Upper lobe of left lung (tissue), 6 donors: ENCODE measurements around the gene JAK3. TPM values are rescaled to one million over a fixed set of nuclear protein-coding genes. Genes with fewer than 3 reads are reported as not detected.

ENCODE experiments used
- ATAC-seq, 2 donors: fragments of 200-7000 bp; cut with Tn5 transposase; one replicate each; pipeline ENCODE4 v1.9.1; 2022; ENCODE audit warnings: mild to moderate bottlenecking in 2 of 2, moderate library complexity in 2 of 2; ENCODE audit not compliant: low FRiP score in 2 of 2
- DNase-seq, 2 donors: peaks; one replicate each; pipeline ENCODE4 v3.0.0-alpha.2; 2019 to 2020
- H3K27ac ChIP-seq, 4 donors: fragments of 200-600 bp; sonication (generic); one replicate each; pipeline ENCODE4 v1.5.1; 2016 to 2019
- H3K27me3 ChIP-seq, 4 donors: fragments of 200-600 bp; sonication (generic); one replicate each; pipeline ENCODE4 v1.5.1; 2017 to 2019
- H3K36me3 ChIP-seq, 4 donors: fragments of 200-600 bp; sonication (generic); one replicate each; pipeline ENCODE4 v1.5.1; 2016 to 2019
- H3K4me1 ChIP-seq, 4 donors: fragments of 200-600 bp; sonication (generic); one replicate each; pipeline ENCODE4 v1.5.1; 2018 to 2019
- H3K4me3 ChIP-seq, 4 donors: fragments of 200-600 bp; sonication (generic); one replicate each; pipeline ENCODE4 v1.5.1; 2017 to 2019; ENCODE audit warnings: mild to moderate bottlenecking in 2 of 4, moderate library complexity in 1 of 4
- H3K9me3 ChIP-seq, 4 donors: fragments of 200-600 bp; sonication (generic); one replicate each; pipeline ENCODE4 v1.5.1; 2018 to 2019
- EP300 ChIP-seq, 4 donors: sonication (generic); formaldehyde crosslinking; IDR thresholded peaks; one replicate each; pipeline ENCODE4 v1.5.1; 2017; ENCODE audit warnings: antibody characterized with exemption in 4 of 4, control low read depth in 2 of 4
- POLR2A ChIP-seq, 4 donors: fragments of 450-650 bp; IDR thresholded peaks; one replicate each; pipeline ENCODE4 v1.5.1; 2016 to 2017; ENCODE audit warnings: antibody characterized with exemption in 4 of 4, mild to moderate bottlenecking in 2 of 4
- POLR2AphosphoS5 ChIP-seq, 2 donors: sonication (generic); formaldehyde crosslinking; IDR thresholded peaks; one replicate each; pipeline ENCODE4 v1.5.1; 2017; ENCODE audit warnings: antibody characterized with exemption in 2 of 2
- WGBS, 2 donors: methylation state at CpG; one replicate each; pipeline ENCODE4 v1.1.5; 2017 to 2018; 5-methylcytosine and 5-hydroxymethylcytosine counted together
- total RNA-seq, 6 donors: library from RNA; depleted of rRNA in 4 of 6; stranded (reverse); fragments of >200 nt in 4 of 6; gene quantifications; one replicate each; pipeline versions ENCODE4 v1.1.0 to v1.2.1, GENCODE V29; 2016 to 2021
- TF ChIP-seq, protein P1 (sequence below), 6 experiments: fragments of 450-650 bp in 4 of 6; fragments of 200-600 bp in 2 of 6; sonication (generic) in 2 of 6; IDR thresholded peaks; one replicate each; pipeline ENCODE4 v1.5.1; 2016 to 2019; ENCODE audit warnings: antibody characterized with exemption in 6 of 6
- donor health status: DM: no; HTN: no; CAD: no; lungs with moderate emphysema.
- donor health status: DM: no; HTN: yes; CAD: no; lungs with severe emphysema.

JAK3 gene
- total RNA-seq, 6 donors from 2014 or later, result 11.0 to 25.1 (median 12.8) TPM

DNA sequence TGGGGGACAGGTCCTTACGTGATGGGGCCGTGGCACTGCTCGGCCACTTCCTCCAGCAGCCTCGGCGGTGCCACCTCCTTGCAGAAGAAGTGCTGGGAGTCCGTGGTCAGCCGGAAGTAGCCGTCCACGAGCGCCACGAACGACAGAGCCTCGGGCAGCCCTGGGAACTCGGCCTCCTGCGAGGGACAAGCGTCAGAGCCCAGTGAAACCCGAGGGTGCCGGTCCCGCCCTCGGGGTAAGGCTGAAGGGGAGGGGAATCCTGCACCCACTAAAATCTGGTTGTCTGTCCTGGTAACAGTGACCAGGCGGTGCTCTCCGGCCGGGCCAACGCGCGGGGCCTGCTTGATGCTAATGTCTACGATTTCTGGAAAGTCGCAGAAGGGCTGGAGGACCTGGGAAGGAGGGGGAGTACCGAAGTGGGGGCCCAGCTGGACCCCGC, 6.4 kb downstream of the JAK3 start:
- H3K27ac ChIP-seq, result peak overlapping the region in 1 of 4 donors; percentile 6

DNA sequence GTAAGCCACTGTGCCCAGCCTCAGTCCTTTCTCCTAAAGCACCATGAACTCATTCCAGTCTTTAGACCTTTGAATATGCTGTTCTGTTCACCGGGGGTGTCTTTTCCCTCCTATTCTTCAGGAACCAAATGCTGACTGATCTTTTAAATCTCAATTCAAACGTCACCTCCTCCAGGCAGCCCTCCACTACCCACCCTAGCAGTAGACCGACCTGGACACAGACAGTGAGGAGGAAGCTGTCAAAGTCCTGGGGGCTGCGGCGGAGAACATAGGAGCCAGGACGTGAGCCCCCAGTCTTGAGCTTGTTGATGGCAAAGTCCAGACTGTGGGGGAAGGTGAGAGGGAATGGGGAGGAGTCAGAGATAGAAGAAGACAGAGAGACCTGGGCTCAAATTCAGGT, 7.8 kb downstream of the JAK3 start:
- H3K4me1 ChIP-seq, result peaks cover 0 to 24% (median 10%) of the 10 kb centered on the region in 4 donors
- H3K36me3 ChIP-seq, result peaks cover 0 to 82% (median 27%) of the 10 kb centered on the region in 4 donors
- ATAC-seq, result no peak
- no peak for DNase-seq
- H3K27me3 ChIP-seq, result no peaks in the 10 kb centered on the region
- H3K9me3 ChIP-seq, result no peaks in the 10 kb centered on the region
- no peak overlapping the region for H3K4me3 ChIP-seq
- TF ChIP-seq, protein P1, sequence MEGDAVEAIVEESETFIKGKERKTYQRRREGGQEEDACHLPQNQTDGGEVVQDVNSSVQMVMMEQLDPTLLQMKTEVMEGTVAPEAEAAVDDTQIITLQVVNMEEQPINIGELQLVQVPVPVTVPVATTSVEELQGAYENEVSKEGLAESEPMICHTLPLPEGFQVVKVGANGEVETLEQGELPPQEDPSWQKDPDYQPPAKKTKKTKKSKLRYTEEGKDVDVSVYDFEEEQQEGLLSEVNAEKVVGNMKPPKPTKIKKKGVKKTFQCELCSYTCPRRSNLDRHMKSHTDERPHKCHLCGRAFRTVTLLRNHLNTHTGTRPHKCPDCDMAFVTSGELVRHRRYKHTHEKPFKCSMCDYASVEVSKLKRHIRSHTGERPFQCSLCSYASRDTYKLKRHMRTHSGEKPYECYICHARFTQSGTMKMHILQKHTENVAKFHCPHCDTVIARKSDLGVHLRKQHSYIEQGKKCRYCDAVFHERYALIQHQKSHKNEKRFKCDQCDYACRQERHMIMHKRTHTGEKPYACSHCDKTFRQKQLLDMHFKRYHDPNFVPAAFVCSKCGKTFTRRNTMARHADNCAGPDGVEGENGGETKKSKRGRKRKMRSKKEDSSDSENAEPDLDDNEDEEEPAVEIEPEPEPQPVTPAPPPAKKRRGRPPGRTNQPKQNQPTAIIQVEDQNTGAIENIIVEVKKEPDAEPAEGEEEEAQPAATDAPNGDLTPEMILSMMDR (IDR thresholded peaks at IDR 0.05), result no peak
- TF ChIP-seq POLR2AphosphoS5 (IDR thresholded peaks at IDR 0.05), result no peak
- TF ChIP-seq EP300 (IDR thresholded peaks at IDR 0.05), result no peak
- TF ChIP-seq POLR2A (IDR thresholded peaks at IDR 0.05), result no peak
- H3K27ac ChIP-seq, result no peak overlapping the region
- 88 to 92% methylated on average over 6 of the region's 6 CpGs for WGBS, 2 donors

More for the DNA sequence above, 6.4 kb downstream of the JAK3 start:
- DNase-seq (peak in 1 of 2 donors; percentile 86), ATAC-seq (no peak)
- 61 to 76% methylated on average over 5 to 30 of the region's 30 CpGs for WGBS, 2 donors
- no peak for TF ChIP-seq POLR2A (IDR thresholded peaks at IDR 0.05)
- TF ChIP-seq EP300 (IDR thresholded peaks at IDR 0.05), result no peak
- TF ChIP-seq POLR2AphosphoS5 (IDR thresholded peaks at IDR 0.05), result no peak
- TF ChIP-seq, protein P1 (IDR thresholded peaks at IDR 0.05), result no peak
- Histone ChIP-seq H3K36me3 (peaks cover 0 to 70% (median 24%) of the 10 kb centered on the region in 4 donors), H3K4me3 (peak overlapping the region in 3 of 4 donors; percentile 4 to 30 (median 26)), H3K4me1 (peaks cover 3 to 29% (median 11%) of the 10 kb centered on the region in 4 donors), H3K9me3 (no peaks in the 10 kb centered on the region), H3K27me3 (no peaks in the 10 kb centered on the region)

DNA sequence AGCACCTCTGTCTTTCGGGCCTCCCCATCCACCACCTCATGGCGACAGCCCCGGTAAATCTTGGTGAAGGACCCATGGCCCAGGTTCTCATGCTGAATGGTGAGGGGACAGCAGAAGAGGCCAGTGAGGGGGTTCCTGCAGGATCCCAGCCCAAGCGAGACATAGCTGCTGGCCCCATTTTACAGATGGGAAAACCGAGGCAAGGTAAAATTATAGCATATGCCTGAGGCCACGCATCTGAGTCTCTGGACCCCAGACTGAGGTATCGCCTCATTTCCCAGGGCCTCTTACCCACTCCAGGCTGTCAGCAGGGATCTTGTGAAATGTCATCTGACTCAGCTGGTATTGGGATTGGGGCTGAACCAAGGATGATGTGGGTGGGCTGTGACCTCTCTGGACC, 9.8 kb downstream of the JAK3 start:
- DNase-seq (no peak), ATAC-seq (no peak)
- 94 to 95% methylated on average over 6 to 7 of the region's 7 CpGs for WGBS, 2 donors
- no peaks in the 10 kb centered on the region for H3K27me3 ChIP-seq
- no peak overlapping the region for H3K27ac ChIP-seq
- no peak overlapping the region for H3K4me3 ChIP-seq
- H3K9me3 ChIP-seq, result no peaks in the 10 kb centered on the region
- peaks cover 0 to 95% (median 27%) of the 10 kb centered on the region in 4 donors for H3K36me3 ChIP-seq
- peaks cover 0 to 21% (median 7%) of the 10 kb centered on the region in 4 donors for H3K4me1 ChIP-seq
- TF ChIP-seq EP300 (IDR thresholded peaks at IDR 0.05) (no peak), POLR2AphosphoS5 (IDR thresholded peaks at IDR 0.05) (no peak), POLR2A (IDR thresholded peaks at IDR 0.05) (no peak)
- TF ChIP-seq, protein P1 (IDR thresholded peaks at IDR 0.05), result no peak

DNA sequence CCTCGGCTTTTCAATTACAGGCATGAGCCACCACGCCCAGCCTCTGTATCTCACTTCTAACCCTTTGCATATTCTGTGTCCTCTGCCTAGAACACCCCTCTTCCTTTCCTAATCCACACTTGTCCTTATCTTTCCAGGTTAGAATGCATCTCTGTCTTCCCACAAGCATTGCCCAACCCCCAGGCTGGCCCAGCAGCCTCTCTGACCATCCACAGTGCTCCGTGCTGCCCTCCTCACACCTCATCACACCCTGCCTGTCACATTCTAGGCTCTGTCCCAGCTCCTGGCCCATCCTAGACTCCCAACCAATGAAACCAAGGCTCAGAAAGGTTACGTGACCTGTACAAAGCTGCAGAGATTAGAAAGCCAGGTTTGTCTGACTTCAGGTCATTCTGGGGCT, 11.3 kb downstream of the JAK3 start:
- TF ChIP-seq POLR2A (IDR thresholded peaks at IDR 0.05) (no peak), POLR2AphosphoS5 (IDR thresholded peaks at IDR 0.05) (no peak)
- Histone ChIP-seq H3K4me3 (no peak overlapping the region), H3K4me1 (peaks cover 0 to 6% (median 2%) of the 10 kb centered on the region in 4 donors), H3K27me3 (no peaks in the 10 kb centered on the region), H3K9me3 (no peaks in the 10 kb centered on the region), H3K36me3 (peaks cover 0 to 97% (median 21%) of the 10 kb centered on the region in 4 donors), H3K27ac (no peak overlapping the region)
- ATAC-seq (no peak), DNase-seq (no peak)
- 72 to 78% methylated on average over 4 of the region's 4 CpGs for WGBS, 2 donors

DNA sequence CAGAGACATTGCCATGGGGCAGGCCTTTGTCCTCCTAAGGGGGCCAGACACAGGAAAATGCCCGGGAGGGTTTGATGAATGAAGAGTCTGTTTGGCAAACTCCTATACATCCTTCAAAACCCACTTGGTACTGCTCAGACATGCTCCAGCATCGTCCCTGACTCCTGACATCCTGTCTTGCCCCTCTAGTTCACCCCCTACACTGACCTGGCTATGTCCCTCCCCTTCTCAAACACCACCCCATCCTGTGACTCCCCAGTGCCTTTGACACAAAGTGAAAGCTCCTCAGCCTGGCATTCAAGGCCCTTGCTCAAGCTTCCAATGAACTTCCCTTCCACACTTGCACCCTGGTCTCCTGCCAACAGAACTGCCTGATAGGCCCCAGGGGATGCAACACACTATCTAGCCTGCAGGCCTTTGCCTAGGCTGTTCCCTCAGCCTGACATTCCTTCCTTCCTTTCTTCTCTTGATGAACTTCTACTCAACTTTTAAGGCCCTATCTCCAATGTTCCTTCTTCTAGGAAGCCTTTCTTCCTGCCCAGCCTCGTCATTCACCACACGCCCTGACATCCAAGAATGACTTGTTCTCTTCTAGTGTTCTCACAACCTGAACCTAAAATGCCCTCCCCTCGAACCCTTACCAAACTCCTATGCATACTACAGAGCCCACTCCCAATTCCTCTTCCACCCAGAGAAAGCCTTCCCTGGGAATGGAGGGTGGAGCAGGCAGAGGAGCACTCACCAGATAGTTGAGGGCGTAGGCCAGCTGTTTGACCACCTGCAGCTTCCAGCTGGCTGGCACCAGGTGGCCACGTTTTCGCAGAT, 12.4 kb downstream of the JAK3 start:
- no peak for ATAC-seq
- H3K27me3 ChIP-seq, result no peaks in the 10 kb centered on the region
- H3K27ac ChIP-seq, result no peak overlapping the region
- no peaks in the 10 kb centered on the region for H3K9me3 ChIP-seq
- TF ChIP-seq POLR2AphosphoS5 (IDR thresholded peaks at IDR 0.05), result no peak
- TF ChIP-seq, protein P1 (IDR thresholded peaks at IDR 0.05), result no peak
- no peak for TF ChIP-seq EP300 (IDR thresholded peaks at IDR 0.05)
- TF ChIP-seq POLR2A (IDR thresholded peaks at IDR 0.05), result no peak
- peaks cover 0 to 94% (median 19%) of the 10 kb centered on the region in 4 donors for H3K36me3 ChIP-seq
- DNase-seq, result no peak
- 70 to 91% methylated on average over 8 of the region's 8 CpGs for WGBS, 2 donors
- peaks cover 0 to 10% (median 0%) of the 10 kb centered on the region in 4 donors for H3K4me1 ChIP-seq
- H3K4me3 ChIP-seq, result no peak overlapping the region
